GM19395 (cell line): ENCODE results near the gene CACNA1S.

ENCODE experiments used
- ATAC-seq: cut with Tn5 transposase; IDR thresholded peaks from one replicate; pipeline ENCODE4 v1.9.1; 2021; ENCODE audit warnings: mild to moderate bottlenecking, moderate library complexity; ENCODE audit not compliant: unreplicated experiment

The CACNA1S gene

GRCh38 chr1:201112173-201112731, at the start of gene CACNA1S:
Gene CACNA1S (minus strand): TSS chr1:201112426. CDS start chr1:201112339, 87 bp downstream.
- ATAC-seq, result no peak

- ATAC-seq, result no peak
Observed at GRCh38 chr1:201157949-201158348, 45.7 kb upstream of the CACNA1S start.

- ATAC-seq, result no peak
Observed at GRCh38 chr1:201156819-201157218, 44.6 kb upstream of the CACNA1S start.

- no peak for ATAC-seq
Observed at GRCh38 chr1:201156346-201156745, 44.1 kb upstream of the CACNA1S start.

GRCh38 chr1:201155354-201155753, 43.1 kb upstream of the CACNA1S start:
- no peak for ATAC-seq

GRCh38 chr1:201154389-201155165, 42.4 kb upstream of the CACNA1S start, which contains the start of gene TMEM9:
Gene TMEM9 (minus strand): TSS chr1:201154474. CDS start chr1:201153923, 551 bp downstream.
- peak; percentile 99 for ATAC-seq

- peak; percentile 77 for ATAC-seq
Observed at GRCh38 chr1:201153474-201154388, 41.5 kb upstream of the CACNA1S start.

GRCh38 chr1:201149400-201149799, 37.2 kb upstream of the CACNA1S start:
- ATAC-seq, result no peak

GRCh38 chr1:201147396-201148015, 35.3 kb upstream of the CACNA1S start:
- ATAC-seq, result no peak

GRCh38 chr1:201146626-201147390, 34.6 kb upstream of the CACNA1S start:
- ATAC-seq, result no peak

GRCh38 chr1:201145816-201146215, 33.6 kb upstream of the CACNA1S start:
- ATAC-seq, result no peak

- ATAC-seq, result no peak
Observed at GRCh38 chr1:201145132-201145531, 32.9 kb upstream of the CACNA1S start.

GRCh38 chr1:201144701-201145100, 32.5 kb upstream of the CACNA1S start:
- ATAC-seq, result no peak

- ATAC-seq, result no peak
Observed at GRCh38 chr1:201143726-201144635, 31.8 kb upstream of the CACNA1S start.

GRCh38 chr1:201142849-201143725, 30.9 kb upstream of the CACNA1S start:
- ATAC-seq, result no peak

- ATAC-seq, result no peak
Observed at GRCh38 chr1:201142011-201142848, 30.0 kb upstream of the CACNA1S start.

- ATAC-seq, result no peak
Observed at GRCh38 chr1:201141418-201141817, 29.2 kb upstream of the CACNA1S start.
